ENCODE data around the gene TSSK2.

Gene TSSK2

GRCh38 chr22:19090586-19091127, 40.5 kb upstream of the TSSK2 start:
- Histone ChIP-seq H3K4me1 (ENCODE audit: insufficient read depth, low read length) (peaks cover under 1% of the 10 kb centered on the region; the same call in 1 of the 2 replicates), H3K36me3 (ENCODE audit: insufficient read depth, low read depth, low read length) (no peaks in the 10 kb centered on the region; the same call in 1 of the 2 replicates), H3K9ac (ENCODE audit: low read depth, low read length) (no peak overlapping the region), H3K27me3 (ENCODE audit: insufficient read depth, low read length) (no peaks in the 10 kb centered on the region), H3K9me3 (ENCODE audit: insufficient read depth, low read depth, low read length) (no peaks in the 10 kb centered on the region), H3K27ac (ENCODE audit: low read length) (no peak overlapping the region), H3K4me3 (ENCODE audit: low read length) (no peak overlapping the region)

GRCh38 chr22:19092725-19093124, 38.4 kb upstream of the TSSK2 start:
- Histone ChIP-seq H3K9me3 (ENCODE audit: insufficient read depth, low read depth, low read length) (no peaks in the 10 kb centered on the region), H3K27me3 (ENCODE audit: insufficient read depth, low read length) (no peaks in the 10 kb centered on the region), H3K9ac (ENCODE audit: low read depth, low read length) (no peak overlapping the region), H3K27ac (ENCODE audit: low read length) (no peak overlapping the region), H3K4me1 (ENCODE audit: insufficient read depth, low read length) (no peaks in the 10 kb centered on the region), H3K4me3 (ENCODE audit: low read length) (no peak overlapping the region), H3K36me3 (ENCODE audit: insufficient read depth, low read depth, low read length) (no peaks in the 10 kb centered on the region)

GRCh38 chr22:19094393-19094997, 36.6 kb upstream of the TSSK2 start:
- H3K27me3 ChIP-seq (ENCODE audit: insufficient read depth, low read length), result no peaks in the 10 kb centered on the region
- no peak overlapping the region for H3K4me3 ChIP-seq (ENCODE audit: low read length)
- no peak overlapping the region for H3K27ac ChIP-seq (ENCODE audit: low read length)
- H3K9ac ChIP-seq (ENCODE audit: low read depth, low read length), result no peak overlapping the region
- H3K36me3 ChIP-seq (ENCODE audit: insufficient read depth, low read depth, low read length), result no peaks in the 10 kb centered on the region; the same call in 1 of the 2 replicates
- no peaks in the 10 kb centered on the region for H3K4me1 ChIP-seq (ENCODE audit: insufficient read depth, low read length)
- no peaks in the 10 kb centered on the region for H3K9me3 ChIP-seq (ENCODE audit: insufficient read depth, low read depth, low read length)

GRCh38 chr22:19096555-19096954, 34.6 kb upstream of the TSSK2 start:
- no peak overlapping the region for H3K9ac ChIP-seq (ENCODE audit: low read depth, low read length)
- H3K27ac ChIP-seq (ENCODE audit: low read length), result no peak overlapping the region
- H3K9me3 ChIP-seq (ENCODE audit: insufficient read depth, low read depth, low read length), result no peaks in the 10 kb centered on the region
- H3K27me3 ChIP-seq (ENCODE audit: insufficient read depth, low read length), result no peaks in the 10 kb centered on the region
- H3K4me3 ChIP-seq (ENCODE audit: low read length), result no peak overlapping the region
- H3K36me3 ChIP-seq (ENCODE audit: insufficient read depth, low read depth, low read length), result no peaks in the 10 kb centered on the region; the same call in 1 of the 2 replicates
- no peaks in the 10 kb centered on the region for H3K4me1 ChIP-seq (ENCODE audit: insufficient read depth, low read length)

GRCh38 chr22:19097518-19097917, 33.6 kb upstream of the TSSK2 start:
- H3K9me3 ChIP-seq (ENCODE audit: insufficient read depth, low read depth, low read length), result no peaks in the 10 kb centered on the region
- H3K27ac ChIP-seq (ENCODE audit: low read length), result no peak overlapping the region
- no peak overlapping the region for H3K9ac ChIP-seq (ENCODE audit: low read depth, low read length)
- H3K4me1 ChIP-seq (ENCODE audit: insufficient read depth, low read length), result no peaks in the 10 kb centered on the region
- H3K27me3 ChIP-seq (ENCODE audit: insufficient read depth, low read length), result no peaks in the 10 kb centered on the region
- no peak overlapping the region for H3K4me3 ChIP-seq (ENCODE audit: low read length)
- no peaks in the 10 kb centered on the region; the same call in 1 of the 2 replicates for H3K36me3 ChIP-seq (ENCODE audit: insufficient read depth, low read depth, low read length)

DNA sequence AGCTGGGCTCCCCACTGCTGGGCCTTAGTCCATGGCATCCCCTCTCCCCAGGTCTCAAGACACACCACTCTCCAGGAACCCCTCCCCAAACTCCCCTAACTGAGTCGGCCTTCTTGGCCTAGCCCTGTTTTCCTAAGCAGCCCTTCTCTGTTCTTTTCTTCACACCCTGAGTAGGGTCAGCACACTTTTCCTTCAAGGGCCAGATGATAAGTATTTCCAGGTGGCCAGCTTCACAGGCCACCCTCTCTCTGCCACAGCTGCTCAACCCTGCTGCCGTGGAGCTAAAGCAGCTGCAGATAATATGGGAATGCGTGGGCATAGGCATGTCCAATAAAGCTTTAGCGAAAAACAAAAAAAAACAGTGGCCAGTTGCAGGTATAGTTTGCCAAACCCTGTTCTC, 33.0 kb upstream of the TSSK2 start:
- Histone ChIP-seq H3K27me3 (ENCODE audit: insufficient read depth, low read length) (no peaks in the 10 kb centered on the region), H3K27ac (ENCODE audit: low read length) (no peak overlapping the region)

DNA sequence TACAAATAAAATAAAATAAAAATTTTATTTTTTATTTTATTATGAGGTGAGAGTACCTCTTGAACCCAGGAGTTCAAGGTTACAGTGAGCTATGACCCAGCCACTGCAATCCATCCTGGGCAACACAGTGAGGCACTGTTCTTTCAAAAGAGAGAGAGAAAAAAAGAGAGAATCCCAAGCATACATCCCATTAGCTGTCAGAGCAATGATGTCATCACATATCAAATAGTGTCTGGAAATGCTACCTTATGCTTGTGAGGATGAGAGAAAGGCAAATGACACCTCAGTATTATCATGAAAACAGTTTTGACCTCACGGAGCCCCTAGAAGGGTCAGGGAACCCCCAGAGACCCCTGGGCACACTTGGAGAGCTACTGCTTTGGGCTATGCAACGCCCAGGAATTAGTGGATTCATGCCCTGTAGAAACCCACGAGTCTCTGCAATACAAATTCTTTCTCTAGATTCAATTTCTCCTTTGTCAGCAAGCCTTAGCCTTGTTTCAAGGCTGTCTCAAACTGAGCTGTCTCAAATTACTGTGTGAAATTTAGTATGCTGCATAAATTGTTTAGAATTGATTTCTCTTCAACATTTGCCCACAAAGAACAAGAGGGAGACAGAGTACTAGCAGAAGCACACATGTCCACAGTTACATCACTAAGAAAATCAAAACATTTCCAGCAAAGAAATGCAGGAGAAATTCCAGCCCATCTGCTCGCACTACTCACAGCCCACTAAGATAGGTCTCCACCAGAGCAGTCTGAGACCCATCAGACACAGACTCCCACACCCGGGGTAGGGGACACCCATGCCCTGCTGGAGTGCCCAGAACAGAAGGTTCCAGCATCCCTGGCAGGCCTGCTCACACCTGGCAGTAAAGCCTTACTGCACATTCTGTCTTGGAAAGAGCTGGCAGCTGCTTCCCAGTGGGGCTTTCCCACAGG, 27.0 kb upstream of the TSSK2 start:
- Histone ChIP-seq H3K9me3 (ENCODE audit: insufficient read depth, low read depth, low read length) (no peaks in the 10 kb centered on the region), H3K27ac (ENCODE audit: low read length) (no peak overlapping the region), H3K9ac (ENCODE audit: low read depth, low read length) (no peak overlapping the region), H3K4me1 (ENCODE audit: insufficient read depth, low read length) (no peaks in the 10 kb centered on the region), H3K4me3 (ENCODE audit: low read length) (no peak overlapping the region), H3K36me3 (ENCODE audit: insufficient read depth, low read depth, low read length) (no peaks in the 10 kb centered on the region), H3K27me3 (ENCODE audit: insufficient read depth, low read length) (no peaks in the 10 kb centered on the region)

More for the DNA sequence above, 33.0 kb upstream of the TSSK2 start:
- Histone ChIP-seq H3K36me3 (ENCODE audit: insufficient read depth, low read depth, low read length) (no peaks in the 10 kb centered on the region; the same call in 1 of the 2 replicates), H3K4me3 (ENCODE audit: low read length) (no peak overlapping the region), H3K9me3 (ENCODE audit: insufficient read depth, low read depth, low read length) (no peaks in the 10 kb centered on the region), H3K9ac (ENCODE audit: low read depth, low read length) (no peak overlapping the region), H3K4me1 (ENCODE audit: insufficient read depth, low read length) (no peaks in the 10 kb centered on the region)

GRCh38 chr22:19105456-19105855, 25.7 kb upstream of the TSSK2 start:
- H3K27me3 ChIP-seq (ENCODE audit: insufficient read depth, low read length), result no peaks in the 10 kb centered on the region
- H3K36me3 ChIP-seq (ENCODE audit: insufficient read depth, low read depth, low read length), result no peaks in the 10 kb centered on the region
- H3K4me3 ChIP-seq (ENCODE audit: low read length), result no peak overlapping the region
- H3K4me1 ChIP-seq (ENCODE audit: insufficient read depth, low read length), result peaks cover 8% of the 10 kb centered on the region; the same call in 1 of the 2 replicates
- no peak overlapping the region for H3K27ac ChIP-seq (ENCODE audit: low read length)
- H3K9me3 ChIP-seq (ENCODE audit: insufficient read depth, low read depth, low read length), result no peaks in the 10 kb centered on the region
- H3K9ac ChIP-seq (ENCODE audit: low read depth, low read length), result no peak overlapping the region

DNA sequence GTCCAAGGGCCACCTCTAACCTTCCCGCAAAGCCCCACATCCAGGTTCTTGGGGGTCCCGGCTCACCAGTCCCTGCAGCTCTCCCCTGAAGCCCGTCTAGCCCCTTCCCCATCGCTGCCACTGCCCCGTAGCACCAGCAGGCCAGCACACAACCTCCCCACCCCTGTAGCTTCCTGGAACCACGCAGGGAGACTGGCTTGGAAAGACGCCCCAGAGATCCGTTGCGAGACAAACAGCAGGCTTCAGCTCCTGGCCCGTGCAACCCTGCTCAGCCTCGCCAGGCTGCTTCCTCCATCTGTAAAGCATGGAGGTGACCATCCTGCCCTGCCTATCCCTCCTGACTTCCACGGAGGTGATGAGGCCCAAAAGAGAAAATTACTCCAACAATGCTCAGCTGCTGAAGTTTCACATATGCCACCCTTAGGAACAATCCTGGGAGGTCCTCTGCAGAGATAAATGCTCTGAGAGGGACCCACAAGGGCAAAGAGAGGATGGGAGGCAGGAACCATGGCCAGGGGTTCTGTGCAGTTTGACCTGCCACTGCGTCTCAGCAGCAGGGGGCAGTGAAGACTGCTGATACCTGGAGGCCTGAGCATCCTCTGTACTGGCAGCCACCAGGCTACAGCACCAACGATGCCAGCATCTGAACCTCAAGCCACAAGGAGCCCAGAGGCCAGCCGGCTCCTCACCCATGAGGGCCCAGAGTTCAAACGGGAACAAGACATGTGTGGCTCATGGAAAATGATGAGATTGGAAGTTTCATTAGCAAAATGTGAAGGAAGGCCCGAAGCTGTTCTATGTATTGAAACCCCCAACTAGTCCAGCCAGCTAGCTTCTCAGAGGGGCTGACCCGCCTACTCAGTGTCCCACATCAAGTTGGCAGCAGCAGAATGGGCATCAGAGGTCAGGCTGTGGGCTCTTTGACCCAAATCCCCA, 25.0 kb upstream of the TSSK2 start:
- no peak overlapping the region for H3K9ac ChIP-seq (ENCODE audit: low read depth, low read length)
- peaks cover 15% of the 10 kb centered on the region for H3K4me1 ChIP-seq (ENCODE audit: insufficient read depth, low read length)
- no peak overlapping the region for H3K4me3 ChIP-seq (ENCODE audit: low read length)
- no peaks in the 10 kb centered on the region for H3K9me3 ChIP-seq (ENCODE audit: insufficient read depth, low read depth, low read length)
- H3K36me3 ChIP-seq (ENCODE audit: insufficient read depth, low read depth, low read length), result no peaks in the 10 kb centered on the region
- H3K27ac ChIP-seq (ENCODE audit: low read length), result no peak overlapping the region
- H3K27me3 ChIP-seq (ENCODE audit: insufficient read depth, low read length), result no peaks in the 10 kb centered on the region

DNA sequence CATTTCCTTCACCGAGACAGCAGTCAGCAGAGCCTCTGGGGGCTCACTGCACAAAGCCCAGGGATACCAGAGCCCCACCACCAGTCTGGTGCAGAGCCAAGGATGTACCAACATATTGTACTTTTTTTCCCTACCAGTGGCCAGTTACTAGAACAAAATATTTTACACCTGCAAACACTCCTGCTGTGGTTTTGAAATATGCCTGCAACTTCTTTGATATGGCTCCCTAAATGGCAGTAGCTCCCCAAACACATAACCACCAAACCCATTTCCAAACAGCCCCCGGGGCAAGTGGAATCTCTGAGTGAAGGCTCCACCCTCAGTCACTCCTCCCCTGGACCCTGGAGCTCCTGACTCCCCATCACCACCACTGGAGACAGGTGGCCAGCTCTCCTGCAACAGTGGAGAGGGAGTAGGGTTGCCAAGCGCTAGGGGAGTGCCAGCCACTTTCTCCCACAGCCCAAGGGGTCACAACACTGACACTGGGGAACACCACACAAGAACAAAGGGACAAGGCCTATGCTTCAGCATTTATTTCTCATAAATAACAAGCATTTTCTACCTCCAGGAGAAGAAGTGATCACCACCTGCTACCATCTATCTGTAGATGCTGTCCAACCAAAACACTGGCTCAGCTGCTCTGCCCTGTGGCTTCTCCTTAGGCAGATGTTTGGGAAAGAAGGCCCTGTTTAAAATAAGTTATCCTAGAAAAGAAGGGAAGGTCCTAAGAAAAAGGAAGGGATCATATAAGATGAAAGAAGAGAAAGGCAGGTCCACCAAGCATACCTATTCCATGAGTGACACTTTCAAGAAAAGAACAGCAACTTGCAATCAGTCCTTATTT, 24.0 kb upstream of the TSSK2 start:
- Histone ChIP-seq H3K36me3 (ENCODE audit: insufficient read depth, low read depth, low read length) (no peaks in the 10 kb centered on the region), H3K27ac (ENCODE audit: low read length) (no peak overlapping the region), H3K9me3 (ENCODE audit: insufficient read depth, low read depth, low read length) (no peaks in the 10 kb centered on the region), H3K9ac (ENCODE audit: low read depth, low read length) (no peak overlapping the region), H3K4me3 (ENCODE audit: low read length) (no peak overlapping the region), H3K4me1 (ENCODE audit: insufficient read depth, low read length) (peaks cover 19% of the 10 kb centered on the region), H3K27me3 (ENCODE audit: insufficient read depth, low read length) (no peaks in the 10 kb centered on the region)
